Cardiac atrium fibroblast (primary cell): ENCODE measurements around the gene TRPC4. TPM values are rescaled to one million over a fixed set of nuclear protein-coding genes. Genes with fewer than 3 reads are reported as not detected.

Experiments used
- total RNA-seq: library from RNA; depleted of rRNA; stranded (reverse); fragments of >200 nt; gene quantifications from 2 replicates; pipeline ENCODE4 v1.2.3, GENCODE V29; 2015

TRPC4 gene
- 5.5 and 10.1 TPM in 2 replicates for total RNA-seq

DNA sequence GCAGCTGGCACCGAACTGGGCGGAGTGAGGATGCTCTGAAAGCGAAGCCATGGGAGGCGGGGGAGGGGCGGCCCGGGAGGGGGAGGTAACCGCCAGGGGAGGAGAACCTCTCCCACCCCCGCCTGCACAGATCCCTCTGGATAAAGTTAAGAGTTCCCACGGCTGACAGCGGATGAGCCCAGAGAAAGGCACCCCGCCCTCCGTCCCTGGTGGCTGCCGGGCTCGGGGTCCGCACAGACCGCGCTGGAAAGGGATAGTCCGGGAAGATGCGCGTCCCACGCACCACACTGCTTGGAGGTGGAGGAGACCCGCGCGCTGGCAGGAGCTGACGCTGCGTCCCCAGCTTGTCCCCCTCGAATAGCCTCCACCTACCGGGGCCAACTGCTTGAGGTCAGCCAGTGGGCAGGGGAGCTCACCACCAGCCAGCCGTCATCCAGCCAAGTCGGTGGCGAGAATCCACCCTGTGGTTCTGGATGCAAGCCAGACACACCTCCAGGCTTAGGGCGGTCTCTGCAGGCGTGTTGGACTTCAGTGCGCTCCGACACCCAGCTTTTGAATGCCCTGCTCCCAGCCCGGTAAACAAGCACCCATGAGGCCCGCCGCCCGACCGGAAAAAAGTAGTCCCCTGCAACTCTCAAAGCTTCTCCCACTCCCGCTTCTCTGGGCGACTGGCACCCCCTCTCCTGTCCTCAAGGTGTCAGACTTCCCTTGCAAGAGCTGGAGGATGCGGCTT lies at the start of gene TRPC4:
Gene TRPC4, minus strand, starts transcription at position 17 of the 733 bp plus-strand sequence. CDS start 86,439 bp downstream, outside the sequence.

DNA sequence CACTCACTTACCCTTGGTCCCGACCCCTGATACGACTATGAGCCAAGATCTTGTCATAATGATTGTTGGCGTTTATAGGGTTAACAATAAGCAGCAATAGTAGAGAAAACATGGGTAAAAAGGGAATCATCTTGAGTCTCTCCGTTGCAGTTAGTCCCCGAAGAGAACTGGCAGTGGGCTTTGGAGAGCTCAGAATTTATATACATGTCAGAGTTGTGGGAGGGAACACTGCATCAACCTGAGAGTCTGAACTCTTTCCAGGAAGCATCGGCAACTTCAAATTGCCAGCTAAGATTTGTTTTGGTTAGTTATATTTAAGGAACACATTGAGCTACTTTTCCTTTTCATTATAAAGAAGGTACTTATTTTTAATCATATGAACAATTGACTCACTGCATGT lies 271.0 kb downstream of the TRPC4 start, which contains the start of gene POSTN:
Gene POSTN, minus strand, starts transcription at position 172 of the 400 bp plus-strand sequence. Its CDS starts 42 bp downstream, at position 130.

